HPDE6-E6E7 (cell line): Measurements from ENCODE around the gene NFKBIE.

Experiments
- DNase-seq: peaks from one replicate; pipeline ENCODE4 v3.0.0; 2011; ENCODE audit warnings: missing footprints; ENCODE audit errors: extremely low spot score

The NFKBIE gene

DNA sequence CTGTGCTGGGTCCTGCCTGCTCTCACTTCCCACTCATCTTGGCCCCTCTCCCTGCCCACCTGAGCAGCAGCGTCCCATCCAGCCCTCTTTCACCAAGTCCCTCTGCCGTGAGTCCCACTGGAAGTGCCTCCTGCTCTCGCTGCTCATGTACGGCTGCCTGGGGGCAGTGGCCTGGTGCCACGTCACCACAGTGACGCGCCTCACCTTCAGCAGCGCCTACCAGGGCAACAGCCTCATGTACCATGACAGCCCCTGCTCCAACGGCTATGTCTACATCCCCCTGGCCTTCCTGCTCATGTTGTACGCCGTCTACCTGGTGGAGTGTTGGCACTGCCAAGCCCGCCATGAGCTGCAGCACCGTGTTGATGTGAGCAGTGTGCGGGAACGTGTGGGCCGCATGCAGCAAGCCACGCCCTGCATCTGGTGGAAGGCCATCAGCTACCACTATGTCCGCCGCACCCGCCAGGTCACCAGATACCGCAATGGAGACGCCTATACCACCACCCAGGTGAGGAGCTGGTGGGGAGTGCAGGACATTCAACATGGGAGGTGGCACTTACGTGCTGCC lies 7.7 kb upstream of the NFKBIE start:
- no peak for DNase-seq

- DNase-seq = no peak
Observed at GRCh38 chr6:44272529-44272928, 7.2 kb upstream of the NFKBIE start.

GRCh38 chr6:44271914-44272313 lies 6.6 kb upstream of the NFKBIE start:
- DNase-seq = no peak

DNA sequence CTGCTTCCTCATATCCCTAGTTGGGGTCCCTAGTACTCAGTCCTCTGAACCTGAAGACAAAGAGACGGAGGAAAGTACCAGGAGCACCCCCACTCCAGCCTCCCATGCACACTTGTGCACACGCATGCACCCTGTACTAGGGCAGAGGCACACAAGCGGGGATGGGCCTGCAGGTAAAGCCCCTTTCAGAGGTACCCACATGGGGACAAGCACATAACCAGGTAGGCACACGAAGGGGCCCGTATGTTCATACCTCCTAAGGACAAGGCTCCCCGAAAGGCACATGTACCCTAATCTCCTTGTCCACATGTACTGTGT lies 6.0 kb upstream of the NFKBIE start:
- no peak for DNase-seq

DNA sequence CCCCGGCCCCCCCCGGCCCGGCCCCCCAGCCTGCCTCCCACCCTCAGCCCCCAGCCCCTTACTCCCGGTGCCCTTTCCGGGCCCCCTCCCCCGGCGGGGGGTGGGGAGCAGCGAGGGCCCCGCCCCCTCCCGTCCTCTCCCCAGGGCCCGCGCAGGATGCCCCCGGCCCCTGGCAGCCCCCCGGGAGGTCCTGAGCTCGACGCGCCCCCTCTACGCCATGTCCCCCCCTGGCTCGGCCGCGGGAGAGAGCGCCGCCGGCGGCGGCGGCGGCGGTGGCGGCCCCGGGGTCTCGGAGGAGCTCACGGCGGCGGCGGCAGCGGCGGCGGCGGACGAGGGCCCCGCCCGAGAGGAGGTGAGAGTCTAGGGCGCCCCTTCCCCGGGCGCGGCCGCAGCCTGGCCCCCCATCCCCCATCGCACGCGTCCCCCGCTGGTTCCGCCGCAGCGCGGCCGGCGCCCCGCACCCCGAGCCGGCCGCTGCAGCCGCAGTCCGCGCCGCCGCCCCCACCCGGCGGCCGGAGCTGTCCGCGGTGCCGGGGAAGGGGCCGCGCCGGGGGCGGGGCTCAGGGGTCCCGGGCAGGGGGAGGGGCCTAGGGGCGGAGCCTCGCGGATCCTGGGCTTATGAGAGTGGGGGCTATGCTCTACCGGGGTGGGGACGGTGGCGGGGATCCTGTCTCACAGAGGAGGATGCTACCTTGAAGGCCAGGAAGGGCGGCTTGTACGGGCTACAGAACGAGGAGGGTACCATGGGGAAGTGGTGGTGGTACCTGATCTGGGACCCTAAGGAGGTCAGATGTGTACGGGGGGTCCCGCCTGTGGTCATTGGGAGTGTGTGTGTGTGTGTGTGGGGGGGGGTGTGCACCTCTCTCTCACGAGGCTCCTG lies 5.4 kb upstream of the NFKBIE start:
- no peak for DNase-seq

GRCh38 chr6:44269921-44270525 lies 4.7 kb upstream of the NFKBIE start, which contains the start of gene TMEM151B:
TMEM151B (plus strand) TSS chr6:44270450; CDS start chr6:44270743, 293 bp downstream.
- no peak for DNase-seq

DNA sequence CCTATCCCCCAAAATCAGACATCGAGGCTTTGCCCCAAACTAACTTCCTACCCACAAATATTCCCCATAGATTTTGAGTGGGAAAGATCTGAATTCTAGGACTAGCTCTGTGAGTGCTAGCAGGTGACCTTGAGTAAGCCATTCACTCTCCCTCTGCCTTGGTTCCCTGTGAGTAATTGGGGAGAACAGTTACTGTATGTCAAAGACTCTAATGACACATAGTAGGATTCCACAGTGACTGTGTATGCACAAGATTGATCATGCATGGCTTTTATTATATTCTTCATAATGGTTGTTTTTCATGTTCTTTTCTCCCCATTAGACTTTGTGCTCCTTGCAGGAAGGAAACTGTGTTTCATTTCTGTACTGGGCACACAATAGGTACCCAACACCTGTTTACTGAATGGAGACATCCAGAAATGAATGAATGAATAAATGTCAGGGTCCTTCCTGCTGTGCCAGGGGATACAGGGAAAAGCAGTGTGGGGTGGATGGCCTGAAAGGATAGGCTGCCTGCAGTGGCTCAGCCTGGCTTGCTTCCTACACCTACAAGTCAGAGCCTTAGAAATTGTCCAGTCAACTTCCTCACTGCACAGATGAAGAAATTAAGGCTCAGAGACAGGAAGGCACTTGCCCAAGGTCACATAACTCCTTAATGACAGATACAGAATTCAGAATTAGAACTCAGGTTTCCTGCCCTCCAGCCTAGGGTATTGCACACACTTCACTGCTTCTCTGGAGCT lies 4.0 kb upstream of the NFKBIE start:
- no peak for DNase-seq

DNA sequence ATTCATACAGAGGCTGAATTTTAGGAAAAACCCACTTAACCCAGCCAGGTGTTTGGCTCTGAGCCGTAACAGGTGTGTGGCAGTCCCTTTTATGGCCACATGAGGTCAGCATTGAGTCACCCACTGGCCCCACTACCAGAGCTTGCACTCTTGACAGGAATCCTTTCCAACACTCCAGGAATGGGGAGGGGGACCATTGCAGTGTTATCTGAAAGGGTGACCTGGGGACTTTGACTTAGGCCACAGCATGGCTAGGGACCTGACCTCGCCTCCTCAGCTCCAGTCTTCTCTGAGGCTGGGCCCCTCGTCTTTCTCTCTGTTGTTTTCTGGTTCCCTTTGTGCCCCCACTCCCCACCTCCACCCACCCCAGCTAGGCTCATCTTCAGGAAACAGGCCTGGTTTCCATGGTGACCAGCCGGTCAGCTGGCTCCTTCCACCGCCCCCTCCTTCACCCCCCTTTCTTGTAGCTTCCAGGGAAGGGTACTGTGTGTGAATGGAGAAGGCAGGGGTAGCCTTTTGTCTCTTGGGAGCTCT lies 2.8 kb upstream of the NFKBIE start:
- DNase-seq = peak; percentile 60

GRCh38 chr6:44267252-44267651 lies 1.9 kb upstream of the NFKBIE start:
- no peak for DNase-seq

DNA sequence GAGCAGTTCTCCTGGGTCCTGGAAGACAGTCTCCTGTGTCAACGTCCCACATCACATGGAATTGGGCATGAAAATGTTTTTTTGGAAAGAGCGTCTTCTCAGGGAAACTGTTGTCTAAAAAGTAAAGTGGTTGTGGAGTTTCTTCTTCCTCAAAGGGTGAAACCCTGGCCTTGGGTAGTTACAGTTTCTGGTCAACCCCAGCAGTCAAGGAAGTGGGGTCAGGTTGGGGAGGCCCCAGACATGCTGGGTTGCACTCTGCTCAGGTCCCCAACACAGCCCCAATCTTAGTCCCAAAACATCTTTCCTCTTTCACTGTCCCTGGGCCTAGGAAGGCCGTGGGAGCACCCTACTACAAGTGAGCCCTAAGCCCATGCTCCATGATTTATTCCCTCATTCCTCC lies 996 bp upstream of the NFKBIE start:
- no peak for DNase-seq

DNA sequence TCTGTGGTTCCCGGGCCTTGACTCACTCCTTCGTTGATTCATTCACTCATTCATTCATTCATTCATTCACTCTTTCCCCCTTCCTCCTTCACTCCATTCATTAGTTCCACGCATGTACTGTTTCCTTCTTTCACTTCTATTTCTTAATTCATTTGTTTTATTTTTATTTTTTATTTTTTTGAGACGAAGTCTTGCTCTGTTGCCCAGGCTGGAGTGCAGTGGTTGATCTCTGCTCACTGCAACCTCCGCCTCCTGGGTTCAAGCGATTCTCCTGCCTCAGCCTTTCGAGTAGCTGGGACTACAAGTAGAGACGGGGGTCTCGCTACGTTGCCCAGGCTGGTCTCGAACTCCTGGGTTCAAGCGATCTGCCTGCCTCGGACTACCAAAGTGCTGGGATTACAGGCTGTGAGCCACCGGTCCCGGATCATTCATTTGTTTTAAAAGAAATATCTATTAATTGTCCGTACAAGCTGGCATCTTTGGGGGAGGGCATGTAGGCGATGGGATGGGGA lies 427 bp upstream of the NFKBIE start:
- no peak for DNase-seq

DNA sequence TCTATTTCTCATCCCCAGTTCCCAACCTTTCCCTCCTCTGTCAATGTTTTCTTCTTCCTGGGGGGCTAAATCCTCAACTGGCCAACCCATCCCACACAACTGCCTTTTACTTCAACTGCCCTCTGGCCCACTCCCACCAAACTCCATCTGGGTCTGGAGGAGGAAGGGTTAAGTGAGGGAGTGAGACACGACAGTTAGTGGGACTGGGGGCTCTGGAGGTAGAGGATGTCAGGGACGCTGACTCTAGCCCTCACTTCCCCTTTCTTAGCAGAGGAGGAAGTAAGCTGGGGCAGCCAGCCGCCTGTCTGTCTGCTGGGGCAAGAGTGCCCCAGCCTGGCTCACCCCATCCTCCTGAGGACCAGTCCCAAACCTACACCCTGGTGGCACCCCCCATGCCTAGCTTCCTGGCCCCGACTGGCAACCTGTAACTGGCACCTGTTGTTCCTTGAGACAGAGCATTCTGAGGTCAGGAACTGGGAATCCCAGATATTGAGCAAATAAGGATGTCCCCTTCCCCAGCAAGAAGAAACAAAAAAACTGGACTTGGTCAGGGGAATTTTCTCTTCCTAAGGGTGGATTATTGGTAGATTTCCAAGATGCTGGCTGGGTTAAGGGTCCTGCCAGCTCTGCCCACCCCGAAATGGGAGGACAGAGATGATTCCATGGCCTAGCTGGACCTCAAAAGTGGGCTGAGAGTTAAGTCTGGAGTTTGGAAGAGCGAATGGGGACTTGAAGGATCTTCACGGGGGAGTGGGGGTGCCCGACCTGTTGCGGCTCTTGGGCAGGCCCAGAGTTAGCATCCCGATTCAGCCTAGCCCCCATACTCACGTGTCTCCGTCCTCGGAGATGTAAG lies 971 bp downstream of the NFKBIE start:
- DNase-seq = no peak

DNA sequence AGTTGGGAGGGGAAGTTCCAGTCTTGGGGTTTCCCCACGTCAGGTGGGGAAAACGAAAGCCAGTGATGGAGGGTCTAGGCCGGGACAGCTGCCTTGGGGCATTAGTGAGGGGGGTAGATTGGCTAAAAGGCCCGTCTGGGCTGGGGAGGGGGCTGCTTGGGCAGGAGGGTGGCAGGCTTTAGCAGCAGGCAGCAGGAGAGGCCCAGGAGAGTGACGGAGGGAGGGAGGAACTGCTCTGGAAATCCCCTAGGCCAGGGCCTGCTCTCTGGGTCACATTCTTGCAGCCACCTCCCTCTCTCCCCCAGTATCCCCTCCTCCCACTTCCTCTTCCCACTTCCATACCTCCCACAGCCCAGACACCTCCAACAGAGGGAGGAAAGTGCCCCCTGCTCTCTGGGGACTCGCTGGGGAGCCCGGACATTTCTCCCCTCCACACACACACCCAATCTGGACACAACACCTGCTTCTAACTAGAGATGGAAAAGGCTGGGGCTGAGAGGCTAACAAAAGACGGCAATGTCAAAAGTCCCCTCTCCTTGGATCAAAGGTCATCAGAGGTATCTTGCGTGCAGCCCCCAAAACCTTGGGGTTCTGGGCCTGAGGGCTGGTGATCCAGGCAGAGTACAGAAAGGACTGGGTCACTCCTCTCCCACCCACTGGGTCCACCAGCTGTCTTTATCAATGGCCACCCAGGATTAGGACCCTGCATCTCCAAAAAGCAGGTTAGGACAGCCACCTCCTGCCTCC lies 1.8 kb downstream of the NFKBIE start:
- DNase-seq = no peak

- no peak for DNase-seq
Observed at GRCh38 chr6:44262467-44263353, 2.6 kb downstream of the NFKBIE start.

GRCh38 chr6:44261581-44261980 lies 3.8 kb downstream of the NFKBIE start:
- no peak for DNase-seq

DNA sequence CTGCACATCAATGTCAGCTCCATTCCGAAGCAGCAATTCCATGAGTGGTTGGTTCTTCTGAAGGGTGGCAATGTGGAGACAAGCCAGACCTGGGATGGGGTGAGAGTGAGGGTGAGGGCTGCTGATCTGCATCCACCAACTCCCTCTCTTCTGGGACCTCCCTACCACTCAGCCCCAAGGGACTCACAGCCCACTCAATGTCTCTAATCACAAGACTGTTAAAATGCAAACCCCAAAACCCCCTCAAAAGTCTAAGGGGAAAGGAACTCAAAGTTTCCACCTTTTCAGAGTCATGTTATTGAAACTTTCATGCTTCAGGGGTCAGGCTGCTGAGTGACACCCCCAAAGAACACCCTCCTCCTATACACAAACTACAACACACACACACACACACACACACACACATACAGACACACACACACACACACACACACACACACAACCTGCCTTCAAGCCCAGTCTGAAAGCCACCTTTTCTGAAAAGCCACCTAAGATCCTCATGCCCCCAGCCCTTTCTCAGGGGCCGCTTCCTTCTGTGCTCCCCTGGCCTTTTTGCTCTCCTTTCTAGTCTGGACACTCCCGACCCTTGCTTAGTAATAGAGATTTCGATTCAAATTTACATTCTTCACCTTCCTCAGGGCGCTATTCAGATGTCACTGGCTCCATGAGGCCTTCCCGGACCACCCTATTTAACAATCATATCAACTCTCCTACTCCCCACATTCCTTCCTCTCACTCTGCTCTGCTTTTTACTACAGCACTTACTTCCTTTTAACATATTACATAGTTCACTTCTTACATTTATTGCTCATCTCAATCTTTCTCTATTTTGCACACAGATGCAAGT lies 4.7 kb downstream of the NFKBIE start:
- no peak for DNase-seq

DNA sequence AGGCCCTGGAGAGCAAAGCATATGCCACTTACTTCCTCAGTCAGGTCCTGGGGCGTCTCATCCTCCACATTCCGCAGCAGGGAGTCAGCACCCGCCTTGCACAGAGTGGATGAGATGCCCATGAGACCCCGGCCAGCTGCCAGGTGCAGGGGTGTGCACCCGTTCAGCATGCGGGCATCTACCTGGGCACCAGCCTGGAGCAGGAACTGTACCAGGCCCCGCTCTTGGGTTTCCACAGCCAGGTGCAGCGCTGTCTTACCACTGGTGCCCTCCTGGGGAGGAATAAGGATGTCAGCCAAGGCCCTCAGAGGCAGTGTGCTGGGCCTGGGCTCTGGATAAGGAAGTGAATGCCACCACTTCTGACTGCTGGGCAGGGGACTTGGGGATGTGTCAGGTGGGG lies 5.3 kb downstream of the NFKBIE start:
- DNase-seq = no peak

DNA sequence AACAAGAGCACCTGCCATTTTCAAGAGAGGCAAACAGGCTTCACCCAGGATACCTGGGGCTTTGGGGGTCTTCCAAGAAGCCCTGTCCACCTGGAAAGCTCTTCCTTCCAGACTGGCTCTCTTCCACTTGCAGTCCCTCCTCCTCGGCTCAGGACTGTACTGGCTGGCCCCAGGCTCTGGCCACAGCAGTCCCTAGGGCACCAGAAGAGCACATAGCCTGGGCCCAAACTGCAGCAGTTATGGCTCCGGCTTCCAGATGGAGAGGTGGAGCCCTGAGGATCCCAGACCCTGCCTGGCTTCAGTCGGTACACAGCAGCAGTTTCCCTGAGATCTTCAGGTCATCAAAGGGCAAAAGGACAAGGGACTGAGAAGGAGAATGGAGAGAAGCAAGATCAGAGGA lies 6.4 kb downstream of the NFKBIE start:
- no peak for DNase-seq
